Stomach (tissue), 9 donors: Measurements from ENCODE around the gene EMX2. TPM values are rescaled to one million over a fixed set of nuclear protein-coding genes. Genes with fewer than 3 reads are reported as not detected.

Source experiments
- DNase-seq, 2 donors: peaks; one replicate each; pipeline versions ENCODE4 v3.0.0 to v3.0.0-alpha.2; 2013 to 2019
- H3K27ac ChIP-seq, 5 donors: fragments of 200-600 bp in 4 of 5; sonication (generic) in 4 of 5; one replicate each; pipeline ENCODE4 v1.5.1; 2013 to 2019; ENCODE audit warnings: mild to moderate bottlenecking in 1 of 5, moderate library complexity in 1 of 5
- H3K27me3 ChIP-seq, 3 donors: fragments of 200-600 bp; sonication (generic); one replicate each; pipeline ENCODE4 v1.5.1; 2017 to 2019; ENCODE audit warnings: mixed run types in 1 of 3
- H3K36me3 ChIP-seq, 4 donors: fragments of 200-600 bp; sonication (generic); 1 replicate in 3 of 4; 2 replicates in 1 of 4; pipeline ENCODE4 v1.5.1; 2016 to 2019
- H3K4me1 ChIP-seq, 4 donors: fragments of 200-600 bp; sonication (generic); one replicate each; pipeline ENCODE4 v1.5.1; 2016 to 2019
- H3K4me3 ChIP-seq, 4 donors: fragments of 200-600 bp; sonication (generic) in 3 of 4; one replicate each; pipeline ENCODE4 v1.5.1; 2016 to 2019; ENCODE audit warnings: mild to moderate bottlenecking in 1 of 4
- H3K9me3 ChIP-seq, 4 donors: fragments of 200-600 bp; sonication (generic); one replicate each; pipeline ENCODE4 v1.5.1; 2016 to 2019
- EP300 ChIP-seq: sonication (generic); formaldehyde crosslinking; IDR thresholded peaks from one replicate; pipeline ENCODE4 v1.6.1; 2017; ENCODE audit warnings: antibody characterized with exemption
- POLR2A ChIP-seq, 4 donors: fragments of 450-650 bp; IDR thresholded peaks; one replicate each; pipeline ENCODE4 v1.6.1; 2016; ENCODE audit warnings: antibody characterized with exemption in 4 of 4, control low read depth in 2 of 4, mild to moderate bottlenecking in 1 of 4, moderate library complexity in 1 of 4
- POLR2AphosphoS5 ChIP-seq, 3 donors: sonication (generic); formaldehyde crosslinking; IDR thresholded peaks; one replicate each; pipeline ENCODE4 v1.6.1; 2016; ENCODE audit warnings: antibody characterized with exemption in 3 of 3
- WGBS, 5 donors: extraction: QIAGEN DNeasy Blood & Tissue Kit in 3 of 5; methylation state at CpG; one replicate each; pipeline versions ENCODE4 v1.1.5 to v1.1.7; 2013 to 2018; 5-methylcytosine and 5-hydroxymethylcytosine counted together
- intact Hi-C: fragments of 100-400 bp; cut with DNase I; formaldehyde crosslinking; loops from one replicate; pipeline ENCODE4 v1.15.1; 2023; ENCODE audit warnings: low total_unique reads
- polyA plus RNA-seq, 3 donors: library from polyadenylated mRNA; stranded (reverse); fragments of 200-250 nt; gene quantifications; one replicate each; pipeline ENCODE4 v1.2.3, GENCODE V29; 2013
- total RNA-seq, 5 donors: library from RNA; depleted of rRNA; stranded (reverse); fragments of >200 nt; gene quantifications; one replicate each; pipeline versions ENCODE4 v1.1.0 to v1.2.3, GENCODE V29; 2014 to 2016
- TF ChIP-seq, protein P1 (sequence below), 7 experiments: fragments of 450-650 bp in 4 of 7; fragments of 200-600 bp in 3 of 7; sonication (generic) in 3 of 7; IDR thresholded peaks; one replicate each; pipeline ENCODE4 v1.5.1; 2016 to 2019; ENCODE audit warnings: antibody characterized with exemption in 7 of 7, control low read depth in 2 of 7, mild to moderate bottlenecking in 1 of 7
- donor health status: healthy with polysubstance abuse.
- donor health status: Bipolar disorder and iron deficiency.
- donor health status: healthy.

Gene EMX2
- total and polyA plus RNA-seq, 8 donors, result 0.18 TPM; not detected in 7

DNA sequence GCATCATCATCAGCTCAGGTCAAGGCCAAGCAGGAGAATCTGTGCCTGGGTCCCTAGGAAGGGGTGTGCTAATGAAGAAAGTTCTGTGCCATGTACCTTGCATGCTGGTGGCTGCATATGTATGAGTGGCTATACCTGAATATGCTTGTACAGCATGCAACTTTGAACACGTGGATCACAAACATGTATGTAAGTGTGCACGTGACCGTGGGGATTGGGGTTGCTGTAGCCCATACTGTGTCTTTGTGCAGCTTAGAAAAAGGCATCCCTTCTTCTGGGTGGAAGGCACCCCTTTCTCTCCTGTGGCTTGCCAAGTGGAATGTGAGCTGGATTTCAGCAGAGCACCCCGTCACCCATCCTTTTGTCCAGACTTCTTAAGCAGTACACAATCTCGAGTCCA is 13.8 kb downstream of the EMX2 start:
- Histone ChIP-seq H3K4me3 (no peak overlapping the region), H3K36me3 (no peaks in the 10 kb centered on the region), H3K9me3 (no peaks in the 10 kb centered on the region), H3K27me3 (peaks cover 14 to 91% (median 56%) of the 10 kb centered on the region in 3 donors), H3K27ac (no peak overlapping the region), H3K4me1 (peaks cover 6 to 26% (median 16%) of the 10 kb centered on the region in 4 donors)
- TF ChIP-seq, protein P1, sequence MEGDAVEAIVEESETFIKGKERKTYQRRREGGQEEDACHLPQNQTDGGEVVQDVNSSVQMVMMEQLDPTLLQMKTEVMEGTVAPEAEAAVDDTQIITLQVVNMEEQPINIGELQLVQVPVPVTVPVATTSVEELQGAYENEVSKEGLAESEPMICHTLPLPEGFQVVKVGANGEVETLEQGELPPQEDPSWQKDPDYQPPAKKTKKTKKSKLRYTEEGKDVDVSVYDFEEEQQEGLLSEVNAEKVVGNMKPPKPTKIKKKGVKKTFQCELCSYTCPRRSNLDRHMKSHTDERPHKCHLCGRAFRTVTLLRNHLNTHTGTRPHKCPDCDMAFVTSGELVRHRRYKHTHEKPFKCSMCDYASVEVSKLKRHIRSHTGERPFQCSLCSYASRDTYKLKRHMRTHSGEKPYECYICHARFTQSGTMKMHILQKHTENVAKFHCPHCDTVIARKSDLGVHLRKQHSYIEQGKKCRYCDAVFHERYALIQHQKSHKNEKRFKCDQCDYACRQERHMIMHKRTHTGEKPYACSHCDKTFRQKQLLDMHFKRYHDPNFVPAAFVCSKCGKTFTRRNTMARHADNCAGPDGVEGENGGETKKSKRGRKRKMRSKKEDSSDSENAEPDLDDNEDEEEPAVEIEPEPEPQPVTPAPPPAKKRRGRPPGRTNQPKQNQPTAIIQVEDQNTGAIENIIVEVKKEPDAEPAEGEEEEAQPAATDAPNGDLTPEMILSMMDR (IDR thresholded peaks at IDR 0.05), result no peak
- TF ChIP-seq POLR2A (IDR thresholded peaks at IDR 0.05) (no peak), EP300 (no peak), POLR2AphosphoS5 (IDR thresholded peaks at IDR 0.05) (no peak)
- intact Hi-C loops, result no loop called here
- 80 to 92% (median 86%) methylated on average over 5 of the region's 5 CpGs for WGBS, 5 donors
- no peak for DNase-seq

DNA sequence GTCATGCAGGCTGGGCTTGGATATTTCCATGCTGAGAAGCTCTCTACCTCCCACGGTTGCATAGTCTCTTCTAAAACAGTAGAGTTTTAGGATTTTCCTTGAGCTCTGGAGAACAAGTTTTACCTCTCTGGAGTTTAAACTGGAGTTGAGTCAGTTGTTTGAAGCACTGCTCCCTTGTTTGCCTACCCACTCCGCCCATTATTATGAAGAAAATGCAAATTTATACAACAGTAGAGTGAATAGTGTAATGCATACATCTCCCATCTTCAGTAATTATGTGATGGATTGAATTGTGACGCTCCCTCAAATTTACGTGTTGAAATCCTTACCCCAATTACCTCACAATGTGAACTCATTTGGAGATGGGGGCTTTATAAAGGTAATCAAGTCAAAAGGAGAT is 17.2 kb downstream of the EMX2 start:
- 56 to 72% (median 65%) methylated on average over 4 of the region's 4 CpGs for WGBS, 5 donors
- intact Hi-C loops, result no loop called here
- DNase-seq, result no peak
- H3K4me3 ChIP-seq, result no peak overlapping the region
- TF ChIP-seq POLR2A (IDR thresholded peaks at IDR 0.05), result no peak
- no peak for TF ChIP-seq POLR2AphosphoS5 (IDR thresholded peaks at IDR 0.05)
- TF ChIP-seq, protein P1 (IDR thresholded peaks at IDR 0.05), result no peak
- TF ChIP-seq EP300, result no peak
- H3K9me3 ChIP-seq, result no peaks in the 10 kb centered on the region
- H3K4me1 ChIP-seq, result no peaks in the 10 kb centered on the region
- no peak overlapping the region for H3K27ac ChIP-seq
- peaks cover 0 to 82% (median 23%) of the 10 kb centered on the region in 3 donors for H3K27me3 ChIP-seq
- no peaks in the 10 kb centered on the region for H3K36me3 ChIP-seq

DNA sequence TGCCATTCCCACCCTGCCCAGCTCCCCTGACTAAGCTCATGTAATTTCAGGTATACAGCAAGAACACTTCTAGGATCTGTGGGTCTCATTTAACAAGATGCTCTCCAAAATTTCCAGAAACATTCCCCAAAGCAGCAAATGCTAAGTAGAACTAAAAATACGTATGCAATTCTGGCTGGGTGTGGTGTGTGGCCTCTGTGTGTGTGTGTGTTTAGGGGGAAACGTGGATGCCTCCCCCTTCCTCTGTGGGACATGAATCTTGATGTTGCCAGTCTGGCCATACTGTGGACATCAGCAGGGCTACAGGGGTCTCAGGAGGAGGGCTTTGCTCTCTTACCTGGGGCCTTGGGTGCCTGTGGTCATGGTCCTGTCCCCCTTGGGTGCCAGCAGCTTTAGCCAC is 18.4 kb downstream of the EMX2 start:
- no peak for DNase-seq
- intact Hi-C loops, result no loop called here
- 58 to 72% (median 69%) methylated on average over 2 of the region's 2 CpGs for WGBS, 5 donors
- peaks cover 0 to 82% (median 10%) of the 10 kb centered on the region in 3 donors for H3K27me3 ChIP-seq
- no peak overlapping the region for H3K4me3 ChIP-seq
- TF ChIP-seq EP300 (no peak), POLR2AphosphoS5 (IDR thresholded peaks at IDR 0.05) (no peak)
- TF ChIP-seq, protein P1 (IDR thresholded peaks at IDR 0.05), result no peak
- no peaks in the 10 kb centered on the region for H3K4me1 ChIP-seq
- no peak overlapping the region for H3K27ac ChIP-seq
- H3K9me3 ChIP-seq, result no peaks in the 10 kb centered on the region
- H3K36me3 ChIP-seq, result no peaks in the 10 kb centered on the region

DNA sequence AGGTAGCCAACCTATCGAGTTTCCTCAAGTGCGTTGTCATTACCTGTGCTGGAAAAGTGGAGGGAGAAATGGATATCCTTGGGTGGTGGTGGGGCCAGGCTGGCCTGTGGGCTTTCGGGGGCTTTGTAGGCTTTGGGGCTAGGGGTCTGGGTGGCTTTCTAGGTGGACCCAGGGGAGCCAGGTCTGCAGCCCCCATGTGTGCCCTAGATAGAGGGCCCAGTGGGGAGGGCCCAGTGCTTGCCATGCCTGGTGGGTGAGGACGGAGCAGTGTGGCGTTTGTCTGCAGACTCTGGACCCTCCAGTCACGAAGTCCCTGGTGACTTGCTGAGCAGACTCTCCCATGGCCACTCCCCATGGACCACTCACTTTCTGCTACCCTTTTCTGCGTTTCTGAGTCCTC is 19.7 kb downstream of the EMX2 start:
- Histone ChIP-seq H3K27me3 (peaks cover 0 to 79% (median 0%) of the 10 kb centered on the region in 3 donors), H3K36me3 (no peaks in the 10 kb centered on the region), H3K9me3 (no peaks in the 10 kb centered on the region), H3K4me3 (no peak overlapping the region), H3K27ac (no peak overlapping the region), H3K4me1 (no peaks in the 10 kb centered on the region)
- TF ChIP-seq POLR2AphosphoS5 (IDR thresholded peaks at IDR 0.05) (no peak), POLR2A (IDR thresholded peaks at IDR 0.05) (no peak), EP300 (no peak)
- TF ChIP-seq, protein P1 (IDR thresholded peaks at IDR 0.05), result no peak
- WGBS, 5 donors, result 78 to 88% (median 82%) methylated on average over 5 to 7 of the region's 7 CpGs
- DNase-seq, result no peak
- intact Hi-C loops, result no loop called here
